8988T (cell line): ENCODE data around the gene POLR2H.
"Not testable (repeated sequence)": the region's sequence is repeated elsewhere in the genome, so short reads cannot be mapped to it uniquely, and the experiment has no call there.

Experiments used
- DNase-seq: peaks from one replicate; pipeline ENCODE4 v3.0.0; 2011

POLR2H gene

DNA sequence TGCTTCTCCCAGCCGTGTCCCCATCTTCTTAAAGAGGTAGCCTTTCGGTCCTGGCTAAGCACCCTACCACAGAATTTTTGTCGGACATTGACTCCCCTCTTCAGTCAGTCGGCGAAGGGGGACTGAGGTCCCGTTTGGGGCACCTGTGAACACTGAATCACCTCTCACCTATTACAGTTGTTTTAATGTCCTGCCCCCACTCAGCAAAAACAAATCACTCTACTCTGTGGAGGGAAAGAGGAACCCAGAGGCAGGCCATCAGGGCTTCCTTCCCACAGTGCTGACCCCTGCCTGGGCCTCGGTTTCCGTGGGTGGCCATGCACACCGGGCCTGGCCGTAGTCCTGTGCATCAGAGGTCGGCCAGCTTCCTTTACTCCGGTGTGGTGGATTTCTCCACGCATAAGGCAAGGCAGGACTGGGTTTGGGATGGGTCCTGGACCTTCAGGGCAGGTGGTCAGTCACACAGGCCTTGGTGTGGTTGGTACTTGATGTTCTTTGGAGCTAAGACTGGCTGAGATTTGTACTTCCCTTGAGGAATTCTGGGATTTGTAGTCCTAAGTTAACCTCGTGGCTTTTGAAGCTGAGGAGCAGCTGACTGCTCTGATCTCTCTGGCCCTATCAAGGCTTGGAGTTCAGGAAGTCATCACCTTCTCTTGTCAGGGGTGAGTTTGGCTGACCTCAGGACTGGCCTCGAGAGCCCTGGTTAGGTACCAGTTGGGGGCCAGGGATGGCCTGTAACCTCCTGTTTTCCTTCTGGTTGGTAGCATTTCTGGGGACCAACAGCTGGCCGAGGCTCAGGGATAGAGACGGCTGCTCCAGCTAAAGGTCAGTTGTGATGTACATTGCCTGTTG is 24.7 kb upstream of the POLR2H start:
- DNase-seq, result peak; percentile 86

DNA sequence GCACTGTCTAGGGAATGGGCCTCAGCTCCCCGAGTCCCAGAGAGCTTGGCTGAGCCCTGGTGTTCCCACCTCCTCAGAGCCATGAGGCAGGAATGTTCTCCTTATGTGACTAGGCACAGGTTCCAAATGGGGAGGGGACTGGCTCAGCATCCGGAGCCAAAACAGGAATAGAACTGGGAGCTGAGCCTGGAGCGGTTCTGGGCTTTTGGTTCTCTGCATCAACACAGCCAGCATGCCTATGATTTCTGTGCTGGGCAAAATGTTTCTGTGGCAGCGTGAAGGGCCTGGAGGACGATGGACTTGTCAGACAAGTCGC is 24.2 kb upstream of the POLR2H start, which contains the start of gene FAM131A:
TSS of gene FAM131A (plus strand) at position 202 of the 316 bp plus-strand sequence. CDS start at position 233, 31 bp downstream.
- DNase-seq, result no peak

GRCh38 chr3:184337981-184338380 is 23.5 kb upstream of the POLR2H start:
- DNase-seq, result no peak

DNA sequence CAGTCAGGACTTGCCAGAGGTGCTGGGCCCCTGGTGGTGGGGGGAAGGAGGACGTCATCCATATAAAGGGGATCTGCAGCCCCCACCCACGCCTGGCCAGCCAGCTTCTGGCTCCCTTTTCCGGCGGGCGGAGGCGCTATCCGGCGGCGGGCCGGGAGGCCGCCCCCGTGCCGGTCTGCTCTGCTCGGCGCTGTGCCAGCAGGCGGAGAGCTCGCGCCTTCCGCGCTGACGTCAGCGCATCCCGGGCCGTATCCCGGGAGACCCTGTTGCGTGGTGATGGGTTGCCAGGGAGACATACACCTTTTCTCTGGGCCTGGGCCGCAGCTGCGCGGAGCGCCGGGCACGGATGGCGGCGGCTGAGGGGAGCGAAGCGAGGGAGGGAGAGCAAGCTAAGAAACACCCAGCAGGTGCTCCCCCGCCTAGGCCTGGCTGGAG is 23.0 kb upstream of the POLR2H start:
- DNase-seq, result no peak

GRCh38 chr3:184339001-184339400 is 22.5 kb upstream of the POLR2H start:
- no peak for DNase-seq

DNA sequence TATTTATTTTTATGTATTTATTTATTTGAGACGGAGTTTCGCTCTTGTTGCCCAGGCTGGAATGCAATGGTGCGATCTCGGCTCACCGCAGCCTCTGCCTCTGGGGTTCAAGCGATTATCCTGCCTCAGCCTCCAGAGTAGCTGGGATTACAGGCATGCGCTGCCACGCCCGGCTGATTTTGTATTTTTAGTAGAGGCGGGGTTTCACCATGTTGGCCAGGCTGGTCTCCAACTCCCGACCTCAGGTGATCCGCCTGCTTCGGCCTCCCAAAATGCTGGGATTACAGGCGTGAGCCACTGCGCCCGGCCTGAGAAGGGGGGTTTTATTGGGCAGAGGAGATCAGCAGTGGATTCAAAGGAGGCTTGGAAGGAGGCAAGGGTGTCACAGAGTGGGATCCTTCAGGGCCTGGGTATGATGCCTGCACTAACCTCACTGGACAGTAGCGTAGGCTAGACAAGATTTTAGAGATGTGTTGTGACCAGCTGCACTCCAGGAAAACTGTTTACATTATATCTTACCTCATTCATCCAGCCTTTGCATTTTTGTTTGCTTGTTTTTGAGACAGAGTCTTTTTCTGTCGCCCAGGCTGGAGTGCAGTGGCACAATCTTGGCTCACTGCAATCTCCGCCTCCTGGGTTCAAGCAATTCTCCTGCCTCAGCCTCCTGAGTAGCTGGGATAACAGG is 21.9 kb upstream of the POLR2H start:
- not testable (repeated sequence) for DNase-seq

- DNase-seq, result no peak
These were observed 19.6 kb upstream of the POLR2H start for GRCh38 chr3:184341925-184342324.

GRCh38 chr3:184343200-184343876 is 18.2 kb upstream of the POLR2H start:
- DNase-seq, result no peak

- DNase-seq, result no peak
These were observed 16.8 kb upstream of the POLR2H start for GRCh38 chr3:184344579-184345316.

- peak; percentile 96 for DNase-seq
These were observed 16.0 kb upstream of the POLR2H start for GRCh38 chr3:184345317-184346144.

DNA sequence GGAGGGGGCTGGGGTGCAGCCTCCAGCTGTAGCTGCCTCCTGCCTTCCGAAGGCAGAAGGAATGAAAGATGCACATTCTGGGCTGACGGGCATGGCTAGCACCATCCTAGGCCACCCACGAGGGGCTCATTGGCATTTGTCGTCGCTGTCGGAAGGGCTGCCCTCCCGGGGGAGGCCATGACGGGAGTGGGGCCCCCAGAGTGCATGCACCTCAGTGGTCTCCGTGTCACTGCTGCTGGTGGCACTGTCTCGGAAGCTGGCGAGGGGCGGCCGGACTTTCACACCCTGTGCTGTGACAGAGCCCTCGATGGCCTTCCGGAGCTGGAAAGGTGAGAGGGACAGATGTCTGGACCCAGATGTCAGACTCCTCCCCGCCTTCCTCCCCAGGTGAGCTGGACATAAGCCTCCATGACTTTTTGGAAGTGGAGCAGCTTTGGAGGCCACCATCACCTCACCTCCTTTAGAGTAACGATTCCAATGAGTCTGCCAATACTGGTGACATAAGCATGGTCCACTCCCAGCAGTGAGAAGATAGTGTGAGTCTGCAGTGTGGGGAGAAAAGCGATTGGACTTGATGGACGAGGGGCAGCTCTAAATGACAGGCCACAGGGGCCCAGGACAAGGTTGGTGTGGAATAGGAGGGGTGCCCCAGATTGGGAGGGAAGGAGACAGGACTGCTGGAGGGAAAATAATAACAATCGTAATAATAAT is 14.9 kb upstream of the POLR2H start:
- no peak for DNase-seq

DNA sequence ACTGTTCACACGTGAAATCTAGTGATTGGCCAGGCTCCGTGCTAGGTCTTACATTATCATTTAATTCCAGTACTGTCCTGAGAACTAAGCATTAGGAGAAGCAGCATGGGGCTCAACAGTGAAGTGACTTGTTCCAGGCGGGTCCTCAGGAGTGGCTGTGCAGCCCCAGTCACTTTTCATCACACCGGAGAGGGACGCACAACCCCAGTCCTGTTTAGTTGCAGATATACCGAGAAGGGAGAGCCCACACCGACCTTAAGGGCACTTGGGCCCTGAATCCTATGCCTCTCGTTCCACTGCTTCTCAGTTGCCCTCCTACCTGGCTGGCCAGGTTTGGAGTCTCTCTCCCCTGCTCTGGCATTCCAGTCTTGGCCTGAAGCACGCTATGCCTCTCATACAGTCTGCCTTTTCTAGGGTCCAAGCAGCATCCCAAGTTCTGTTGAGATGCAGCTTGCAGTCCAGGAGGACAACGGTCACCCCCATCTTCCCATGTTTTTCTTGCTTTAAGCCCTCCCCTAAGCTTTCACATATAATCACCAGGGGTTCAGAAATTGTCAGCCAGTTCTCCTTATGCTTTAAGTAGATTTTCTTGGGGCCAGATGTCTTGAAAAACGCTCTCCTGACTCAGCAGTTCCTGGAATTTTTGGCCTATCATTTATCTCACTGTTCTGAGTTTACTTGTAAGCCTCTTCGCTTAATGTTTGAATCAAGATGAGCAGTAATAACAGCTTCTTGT is 14.0 kb upstream of the POLR2H start:
- no peak for DNase-seq

DNA sequence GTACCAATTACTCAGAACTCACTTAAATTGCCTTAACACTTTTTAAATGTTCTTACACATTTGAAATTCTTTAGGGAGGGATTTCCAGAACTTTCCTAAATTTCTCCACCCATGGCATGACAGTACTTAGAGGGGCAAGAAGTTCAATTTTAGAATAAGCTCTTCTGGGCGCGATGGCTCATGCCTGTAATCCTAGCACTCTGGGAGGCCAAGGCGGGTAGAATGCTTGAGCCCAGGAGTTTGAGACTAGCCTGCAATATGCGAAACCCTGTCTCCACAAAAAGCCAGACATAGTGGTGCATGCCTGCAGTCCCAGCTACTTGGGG is 13.5 kb upstream of the POLR2H start:
- no peak for DNase-seq

- DNase-seq, result no peak
These were observed 11.7 kb upstream of the POLR2H start for GRCh38 chr3:184349563-184350470.

GRCh38 chr3:184350618-184351017 is 10.9 kb upstream of the POLR2H start:
- no peak for DNase-seq

DNA sequence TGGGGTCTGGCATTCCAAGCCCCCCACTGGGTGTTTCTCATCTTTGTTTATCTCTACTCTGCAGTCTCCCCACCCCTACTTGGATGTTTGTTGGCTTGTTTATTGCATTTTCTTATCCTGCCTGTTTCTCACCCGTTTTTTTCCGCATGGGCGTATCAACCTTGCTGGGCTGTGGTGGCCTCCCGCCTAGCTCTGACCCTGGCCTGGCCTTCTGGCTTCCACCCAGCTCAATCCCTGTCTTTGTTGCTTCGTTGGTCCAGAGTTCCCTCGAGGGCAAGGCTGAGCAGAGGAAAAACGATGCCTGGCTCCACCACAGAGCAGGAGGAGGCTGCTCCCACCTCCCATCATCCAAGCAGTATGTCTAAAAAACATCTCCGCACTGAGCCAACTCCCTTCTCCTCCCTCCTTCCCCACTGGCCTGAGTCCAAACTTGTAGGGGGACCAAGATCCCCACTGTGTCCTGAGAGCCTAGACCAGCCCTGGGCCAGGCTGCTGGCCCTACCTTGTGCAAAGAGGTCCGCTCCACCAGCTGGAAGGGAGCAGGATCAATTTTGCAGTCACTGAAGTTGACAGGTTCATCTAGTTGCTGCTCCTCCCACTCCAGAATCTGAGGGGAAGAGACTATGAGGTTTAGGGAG is 9.9 kb upstream of the POLR2H start:
- no peak for DNase-seq

- DNase-seq, result no peak
These were observed 9.2 kb upstream of the POLR2H start for GRCh38 chr3:184352149-184352785.

DNA sequence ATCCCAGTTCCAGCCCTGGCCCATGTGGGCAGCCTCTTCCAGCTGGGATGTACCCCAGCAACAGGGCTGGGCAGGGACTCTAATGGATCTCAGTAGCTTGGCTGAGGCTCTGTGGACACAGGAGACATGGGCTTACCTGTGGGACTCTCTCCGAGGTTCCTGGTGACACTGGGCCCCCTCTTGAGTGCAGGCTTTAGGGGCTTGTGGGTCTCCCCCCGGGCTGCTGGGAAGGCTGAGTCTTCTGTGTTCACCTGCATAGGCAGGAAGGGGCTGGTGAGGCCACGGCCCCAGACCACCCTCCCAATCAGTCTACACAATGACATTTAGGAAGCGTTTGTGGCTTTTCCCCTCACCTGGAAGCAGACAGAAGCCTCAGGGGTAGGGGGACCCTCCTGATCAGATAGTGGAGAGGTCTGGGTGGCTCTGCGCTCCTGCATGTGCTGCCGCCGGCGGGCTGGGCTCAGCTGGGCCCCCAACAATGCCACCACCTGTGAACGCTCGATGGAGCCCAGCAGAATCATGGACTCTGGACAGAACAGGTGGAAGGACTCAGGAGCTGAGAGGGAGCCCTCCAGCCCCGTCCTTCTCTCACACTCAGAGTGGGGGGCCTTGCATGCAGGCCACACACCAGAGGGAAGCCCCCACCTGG is 8.5 kb upstream of the POLR2H start:
- no peak for DNase-seq
